GM18526 (cell line): ENCODE results near the gene QSOX1.

ENCODE experiments used
- POLR2A ChIP-seq: IDR thresholded peaks from 3 replicates; pipeline ENCODE4 v1.6.1; 2011; ENCODE audit not compliant: insufficient read length; ENCODE audit errors: extremely low read depth

Gene QSOX1

GRCh38 chr1:180250883-180251509 lies 96.3 kb downstream of the QSOX1 start:
- no peak for TF ChIP-seq POLR2A

- TF ChIP-seq POLR2A: no peak
Observed at GRCh38 chr1:180251526-180252305, 97.0 kb downstream of the QSOX1 start.

GRCh38 chr1:180252638-180253536 lies 98.2 kb downstream of the QSOX1 start:
- no peak for TF ChIP-seq POLR2A
